ENCODE results near the gene DNAJC5. TPM values are rescaled to one million over a fixed set of nuclear protein-coding genes. Genes with fewer than 3 reads are reported as not detected.

DNAJC5 gene
- 24.9 to 32.4 TPM (median 29.2 TPM) in 5 replicates for total RNA-seq (2022; extraction: Qiagen RNA extraction; ENCODE audit: low read depth)

DNA sequence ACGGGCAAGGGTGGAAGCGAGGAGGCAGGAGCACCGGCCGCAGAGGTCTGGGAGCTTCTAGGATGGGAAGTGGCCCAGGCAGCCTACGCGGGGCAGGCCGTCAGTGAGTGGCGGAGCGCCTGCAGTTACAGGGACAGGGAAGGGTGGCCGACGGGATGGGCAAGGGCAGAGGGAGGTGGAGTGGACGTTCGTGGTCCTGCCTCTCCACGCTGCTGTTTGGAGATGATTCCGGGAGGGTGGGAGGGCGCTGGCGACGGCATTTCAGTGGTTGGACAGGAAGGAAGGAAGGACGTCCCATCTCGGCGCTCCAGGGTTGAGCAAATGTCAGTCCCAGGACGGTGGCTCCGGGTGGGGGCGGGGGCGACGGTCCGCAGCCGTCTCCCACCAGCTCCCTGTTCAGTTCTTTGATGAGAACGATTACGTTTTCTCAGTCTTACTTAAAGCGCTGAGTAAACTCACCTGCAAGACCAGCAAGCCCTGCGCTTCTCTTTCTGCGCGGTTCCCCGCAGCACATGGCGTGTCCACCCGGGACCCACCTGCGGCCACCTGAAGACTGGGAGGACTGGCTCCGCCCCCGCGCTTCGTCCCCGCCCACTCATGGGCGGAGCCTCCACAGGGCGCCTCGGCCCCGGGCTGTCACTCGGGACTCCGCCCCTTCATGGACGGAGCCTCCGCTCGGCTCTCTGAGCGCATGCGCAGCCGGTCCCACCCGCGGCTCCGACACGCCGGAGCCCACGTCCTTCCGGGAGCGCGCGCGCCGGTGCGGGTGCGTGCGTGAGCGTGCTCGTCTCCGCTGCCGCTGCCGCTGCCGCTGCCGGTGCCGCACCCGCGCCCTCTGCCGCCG, at the start of gene DNAJC5:
DNAJC5 (plus strand) TSS at position 769 of the 844 bp plus-strand sequence. CDS start 33,220 bp downstream, outside the sequence.

GRCh38 chr20:63861365-63861934, 33.5 kb upstream of the DNAJC5 start, which contains the start of gene ABHD16B:
Gene ABHD16B, plus strand, starts transcription at chr20:63861498. Its CDS starts 43 bp downstream, at chr20:63861541.

GRCh38 chr20:63864978-63865640, 29.8 kb upstream of the DNAJC5 start, which contains the start of gene TPD52L2:
Gene TPD52L2, plus strand, starts transcription at chr20:63865270. Its CDS starts 96 bp downstream, at chr20:63865366.

DNA sequence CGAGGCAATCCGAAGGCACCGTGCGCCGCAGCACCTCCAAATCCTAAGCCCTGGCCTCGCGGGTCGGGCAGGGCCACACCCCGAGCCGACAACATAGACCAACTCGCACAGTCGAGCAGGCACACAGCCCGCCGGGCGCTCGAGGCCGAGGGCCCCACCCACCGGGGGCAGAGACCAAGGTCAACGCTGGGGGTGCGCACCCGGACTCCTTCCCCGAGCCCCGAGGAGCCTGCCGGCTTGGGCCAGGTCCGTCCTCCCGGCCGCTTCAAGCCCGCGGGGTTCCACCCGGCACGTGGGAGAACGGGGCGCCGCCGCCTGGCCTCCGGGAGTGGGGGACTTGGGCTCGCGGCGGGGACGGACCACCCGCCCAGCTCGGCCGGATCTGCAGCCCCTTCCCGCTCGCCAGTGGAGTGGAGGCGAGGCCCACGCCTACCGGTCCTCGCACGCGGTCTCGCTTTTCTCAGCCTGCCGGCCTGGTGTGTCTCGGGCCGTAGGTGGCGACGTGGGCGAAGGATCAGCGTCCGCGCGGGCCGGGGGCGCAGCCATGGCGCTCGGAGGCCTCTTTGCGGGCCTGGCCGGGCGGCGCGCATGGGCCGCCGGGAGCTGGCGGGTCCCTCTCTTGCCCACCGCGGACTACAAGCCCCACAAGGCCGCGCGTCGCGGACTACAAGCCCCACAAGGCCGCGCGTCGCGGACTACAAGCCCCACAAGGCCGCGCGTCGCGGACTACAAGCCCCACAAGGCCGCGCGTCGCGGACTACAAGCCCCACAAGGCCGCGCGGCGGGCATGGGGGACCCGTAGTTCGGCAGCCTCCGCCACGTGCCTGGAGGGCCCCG, 61.1 kb downstream of the DNAJC5 start, which contains the start of gene UCKL1:
UCKL1 (minus strand) TSS at position 590 of the 837 bp plus-strand sequence; CDS start at position 546, 44 bp downstream.

DNA sequence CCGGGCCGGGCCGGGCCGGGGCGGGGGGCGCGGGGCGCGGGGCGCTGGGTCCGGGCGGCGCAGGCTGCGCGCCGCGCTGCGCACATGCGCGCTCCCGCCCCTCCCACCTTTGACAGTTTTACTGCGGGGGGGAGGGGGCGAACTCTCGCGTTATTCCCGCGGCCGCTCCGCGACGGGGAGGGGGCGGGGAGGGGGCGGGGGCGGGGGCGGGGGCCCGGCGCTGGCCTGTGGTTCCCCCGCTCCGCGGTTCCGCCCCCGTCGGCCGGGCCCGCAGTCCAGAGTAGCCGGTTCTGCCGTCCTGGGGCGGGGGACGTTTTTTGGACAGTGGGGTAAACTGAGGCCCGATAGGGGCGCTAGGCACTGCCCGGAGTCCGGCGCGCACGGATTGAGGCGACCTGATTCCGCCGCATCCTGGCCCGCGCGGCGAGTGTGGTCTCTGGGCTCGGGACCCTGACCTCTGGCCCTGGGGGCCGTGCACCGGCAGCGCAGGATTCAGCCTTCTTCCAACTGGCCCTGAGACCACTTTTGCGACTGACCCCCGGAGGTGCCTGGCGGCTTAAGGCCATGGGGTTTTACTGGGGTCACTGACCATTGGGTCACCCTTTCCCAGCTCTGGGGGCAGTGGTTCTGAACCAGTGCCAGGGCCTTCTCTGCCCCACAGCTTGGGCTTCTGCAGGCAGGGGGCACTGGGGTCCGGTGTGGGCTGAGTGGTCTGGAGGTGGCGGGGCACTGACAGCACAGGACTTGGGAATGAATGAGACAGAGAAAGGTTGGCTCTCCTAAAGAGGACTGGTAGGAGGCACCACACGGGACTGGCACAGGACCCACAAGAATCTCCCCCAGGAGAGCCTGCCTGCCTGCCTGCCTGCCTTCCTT, 75.2 kb downstream of the DNAJC5 start, which contains the start of gene ZNF512B:
ZNF512B (minus strand) TSS at position 93 of the 876 bp plus-strand sequence. CDS start 1,980 bp downstream, outside the sequence.

GRCh38 chr20:63979557-63980316, 84.8 kb downstream of the DNAJC5 start, which contains the start of gene SAMD10:
Gene SAMD10, minus strand, starts transcription at chr20:63979642. Its CDS starts 175 bp downstream, at chr20:63979467.

DNA sequence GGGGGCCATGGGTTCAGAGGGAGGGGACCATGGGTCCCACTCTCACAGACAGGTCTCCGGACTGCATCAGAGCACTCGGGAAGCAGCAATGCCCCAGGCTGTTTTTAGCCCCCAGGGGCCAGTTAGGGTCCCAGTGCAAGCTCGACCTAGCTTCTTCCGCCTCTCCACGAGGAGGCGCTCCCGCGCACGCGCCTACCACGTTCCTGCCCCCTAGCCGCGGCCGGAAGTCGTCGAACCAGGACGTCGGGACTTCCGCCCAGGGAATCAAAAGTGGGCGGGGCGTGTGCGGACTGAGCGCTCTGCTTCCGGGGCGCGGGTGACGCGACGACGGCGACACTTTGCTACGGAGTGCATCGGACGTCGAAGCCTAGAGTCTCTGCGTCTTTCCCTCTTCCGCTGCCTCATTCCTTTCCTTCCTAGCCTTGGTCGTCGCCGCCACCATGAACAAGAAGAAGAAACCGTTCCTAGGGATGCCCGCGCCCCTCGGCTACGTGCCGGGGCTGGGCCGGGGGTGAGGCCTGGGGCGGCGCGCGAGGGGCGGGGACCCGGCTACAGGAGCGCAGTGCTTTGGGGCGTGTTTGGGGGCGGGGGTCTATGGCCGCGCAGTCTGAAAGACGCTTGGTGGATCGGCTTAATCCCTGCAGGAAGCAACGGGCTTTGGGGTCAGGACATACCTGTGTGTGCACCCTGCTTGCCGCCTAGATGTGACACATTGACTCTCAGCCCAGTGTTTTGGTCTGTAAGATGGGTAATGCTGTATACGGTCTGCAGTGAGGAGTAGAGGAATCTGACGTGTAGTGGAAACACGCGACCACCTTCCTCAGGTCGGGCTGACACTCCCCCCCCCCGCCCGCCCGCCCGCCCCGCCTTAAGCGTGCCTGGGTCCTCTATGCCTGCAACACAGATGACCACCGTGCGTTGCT, 86.1 kb downstream of the DNAJC5 start, which contains the start of gene PRPF6:
PRPF6 (plus strand) TSS at position 327 of the 923 bp plus-strand sequence; CDS start at position 441, 114 bp downstream.

Other genes with a start within 250 kb of the DNAJC5 start
- 7.4 to 10.9 TPM (median 9.6 TPM) in 5 replicates for gene STMN3, start 241.7 kb upstream of the DNAJC5 start, total RNA-seq (2022; extraction: Qiagen RNA extraction; ENCODE audit: low read depth)
- gene RTEL1, start 236.8 kb upstream of the DNAJC5 start, total RNA-seq (2022; extraction: Qiagen RNA extraction; ENCODE audit: low read depth): 6.4 to 8.4 TPM (median 6.8 TPM) in 5 replicates
- gene TNFRSF6B, start 198.5 kb upstream of the DNAJC5 start, total RNA-seq (2022; extraction: Qiagen RNA extraction; ENCODE audit: low read depth): 0.47 to 1.2 TPM (median 0.85 TPM) in 5 replicates
- gene ARFRP1, start 187.2 kb upstream of the DNAJC5 start, total RNA-seq (2022; extraction: Qiagen RNA extraction; ENCODE audit: low read depth): 26.9 to 38.3 TPM (median 34.2 TPM) in 5 replicates
- 22.0 to 29.9 TPM (median 26.8 TPM) in 5 replicates for gene ZGPAT, start 187.1 kb upstream of the DNAJC5 start, total RNA-seq (2022; extraction: Qiagen RNA extraction; ENCODE audit: low read depth)
- 6.2 to 10.5 TPM (median 8.5 TPM) in 5 replicates for gene LIME1, start 158.5 kb upstream of the DNAJC5 start, total RNA-seq (2022; extraction: Qiagen RNA extraction; ENCODE audit: low read depth)
- 59.2 to 100 TPM (median 91.0 TPM) in 5 replicates for gene SLC2A4RG, start 155.3 kb upstream of the DNAJC5 start, total RNA-seq (2022; extraction: Qiagen RNA extraction; ENCODE audit: low read depth)
- gene ZBTB46, start 63.9 kb upstream of the DNAJC5 start, total RNA-seq (2022; extraction: Qiagen RNA extraction; ENCODE audit: low read depth): 0.59 to 1.1 TPM (median 0.78 TPM) in 5 replicates
- gene ABHD16B, start 33.6 kb upstream of the DNAJC5 start, total RNA-seq (2022; extraction: Qiagen RNA extraction; ENCODE audit: low read depth): 0.05 TPM in 1 of 5 replicates, not detected in the others
- 125 to 141 TPM (median 132 TPM) in 5 replicates for gene TPD52L2, start 29.9 kb upstream of the DNAJC5 start, total RNA-seq (2022; extraction: Qiagen RNA extraction; ENCODE audit: low read depth)
- 22.3 to 34.4 TPM (median 28.8 TPM) in 5 replicates for gene UCKL1, start 61.3 kb downstream of the DNAJC5 start, total RNA-seq (2022; extraction: Qiagen RNA extraction; ENCODE audit: low read depth)
- 9.7 to 13.9 TPM (median 10.9 TPM) in 5 replicates for gene ZNF512B, start 74.8 kb downstream of the DNAJC5 start, total RNA-seq (2022; extraction: Qiagen RNA extraction; ENCODE audit: low read depth)
- not detected in 5 replicates for gene SAMD10, start 84.5 kb downstream of the DNAJC5 start, total RNA-seq (2022; extraction: Qiagen RNA extraction; ENCODE audit: low read depth)
- 54.8 to 58.4 TPM (median 57.1 TPM) in 5 replicates for gene PRPF6, start 86.0 kb downstream of the DNAJC5 start, total RNA-seq (2022; extraction: Qiagen RNA extraction; ENCODE audit: low read depth)
- 0.16 to 0.57 TPM (median 0.37 TPM) in 5 replicates for gene C20orf204, start 141.1 kb downstream of the DNAJC5 start, total RNA-seq (2022; extraction: Qiagen RNA extraction; ENCODE audit: low read depth)
- 0.58 to 2.3 TPM (median 2.2 TPM) in 5 replicates for gene SOX18, start 154.5 kb downstream of the DNAJC5 start, total RNA-seq (2022; extraction: Qiagen RNA extraction; ENCODE audit: low read depth)
- 32.0 to 50.8 TPM (median 45.4 TPM) in 5 replicates for gene TCEA2, start 168.1 kb downstream of the DNAJC5 start, total RNA-seq (2022; extraction: Qiagen RNA extraction; ENCODE audit: low read depth)
- 13.7 to 27.6 TPM (median 23.8 TPM) in 5 replicates for gene RGS19, start 184.4 kb downstream of the DNAJC5 start, total RNA-seq (2022; extraction: Qiagen RNA extraction; ENCODE audit: low read depth)
- gene OPRL1, start 185.0 kb downstream of the DNAJC5 start, total RNA-seq (2022; extraction: Qiagen RNA extraction; ENCODE audit: low read depth): 0.44 to 0.76 TPM (median 0.57 TPM) in 5 replicates
- gene LKAAEAR1, start 189.3 kb downstream of the DNAJC5 start, total RNA-seq (2022; extraction: Qiagen RNA extraction; ENCODE audit: low read depth): 0.72 to 1.5 TPM (median 1.4 TPM) in 5 replicates
- not detected in 5 replicates for gene NPBWR2, start 212.4 kb downstream of the DNAJC5 start, total RNA-seq (2022; extraction: Qiagen RNA extraction; ENCODE audit: low read depth)

Measured in A549 treated with CpdA at 1 μM for 4 hours (cell line).